HL-60/S4 treated with retinoic acid at 250 ng/mL for 4 days and 3 days (cell line): ENCODE measurements around the gene USP30.
"Not testable (repeated sequence)": the region's sequence is repeated elsewhere in the genome, so short reads cannot be mapped to it uniquely, and the experiment has no call there.

Experiments used
- in situ Hi-C: fragments of 300-500 bp; cut with MboI; formaldehyde crosslinking; loops from 2 replicates; pipeline ENCODE4 v1.7.0; 2022; ENCODE audit warnings: low sequenced_read_pairs

USP30 gene, protein sequence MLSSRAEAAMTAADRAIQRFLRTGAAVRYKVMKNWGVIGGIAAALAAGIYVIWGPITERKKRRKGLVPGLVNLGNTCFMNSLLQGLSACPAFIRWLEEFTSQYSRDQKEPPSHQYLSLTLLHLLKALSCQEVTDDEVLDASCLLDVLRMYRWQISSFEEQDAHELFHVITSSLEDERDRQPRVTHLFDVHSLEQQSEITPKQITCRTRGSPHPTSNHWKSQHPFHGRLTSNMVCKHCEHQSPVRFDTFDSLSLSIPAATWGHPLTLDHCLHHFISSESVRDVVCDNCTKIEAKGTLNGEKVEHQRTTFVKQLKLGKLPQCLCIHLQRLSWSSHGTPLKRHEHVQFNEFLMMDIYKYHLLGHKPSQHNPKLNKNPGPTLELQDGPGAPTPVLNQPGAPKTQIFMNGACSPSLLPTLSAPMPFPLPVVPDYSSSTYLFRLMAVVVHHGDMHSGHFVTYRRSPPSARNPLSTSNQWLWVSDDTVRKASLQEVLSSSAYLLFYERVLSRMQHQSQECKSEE

GRCh38 chr12:109052414-109053323 is at the start of gene USP30:
Gene USP30, plus strand, starts transcription at chr12:109052576. Its CDS starts 103 bp downstream, at chr12:109052679.
- in situ Hi-C loops: no loop called here

- in situ Hi-C loops: no loop called here
These were observed 48.4 kb upstream of the USP30 start for GRCh38 chr12:109004017-109004416.

GRCh38 chr12:109009766-109010165 is 42.6 kb upstream of the USP30 start:
- in situ Hi-C loops: no loop called here

DNA sequence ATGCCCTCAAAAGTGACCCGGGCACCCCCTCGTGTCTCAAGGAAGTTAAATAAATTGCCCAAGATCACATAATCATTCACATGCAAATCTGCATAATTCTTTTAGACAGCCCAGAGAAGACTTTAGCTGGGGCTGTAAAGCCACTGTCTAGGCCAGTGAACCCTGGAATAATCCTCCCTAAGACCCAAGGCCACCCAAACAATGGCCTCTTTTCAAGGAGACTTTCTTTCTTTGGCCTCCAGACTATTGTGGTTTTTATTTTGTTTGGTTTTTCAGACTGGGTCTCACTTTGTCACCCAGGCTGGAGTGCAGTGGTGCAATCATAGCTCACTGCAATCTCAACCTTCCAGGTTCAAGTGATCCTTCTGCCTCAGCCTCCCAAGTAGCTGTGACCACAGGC is 42.1 kb upstream of the USP30 start:
- in situ Hi-C loops: no loop called here

- in situ Hi-C loops: no loop called here
These were observed 37.2 kb upstream of the USP30 start for GRCh38 chr12:109014984-109015765.

GRCh38 chr12:109016016-109016415 is 36.4 kb upstream of the USP30 start:
- in situ Hi-C loops: no loop called here

- in situ Hi-C loops: no loop called here
These were observed 35.4 kb upstream of the USP30 start for GRCh38 chr12:109016978-109017377.

DNA sequence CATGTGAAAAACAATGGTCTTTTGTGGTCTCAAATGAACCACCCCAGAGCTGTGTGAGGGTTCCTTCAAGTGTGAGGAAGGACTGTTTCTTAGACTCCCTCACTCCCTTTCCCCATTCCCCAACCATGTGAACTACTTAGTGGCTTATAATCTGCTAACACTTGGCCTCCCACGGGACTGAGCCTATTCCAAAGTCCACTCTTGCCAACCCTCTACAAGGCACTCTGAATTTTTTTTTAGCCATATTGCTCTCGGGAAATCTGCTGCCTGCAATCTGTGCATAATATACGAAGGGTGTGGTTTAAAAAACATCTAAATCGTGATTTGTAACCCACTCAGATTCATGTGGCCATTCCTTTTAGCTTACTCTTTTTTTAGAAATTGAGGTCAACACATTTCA is 34.1 kb upstream of the USP30 start:
- in situ Hi-C loops: no loop called here

DNA sequence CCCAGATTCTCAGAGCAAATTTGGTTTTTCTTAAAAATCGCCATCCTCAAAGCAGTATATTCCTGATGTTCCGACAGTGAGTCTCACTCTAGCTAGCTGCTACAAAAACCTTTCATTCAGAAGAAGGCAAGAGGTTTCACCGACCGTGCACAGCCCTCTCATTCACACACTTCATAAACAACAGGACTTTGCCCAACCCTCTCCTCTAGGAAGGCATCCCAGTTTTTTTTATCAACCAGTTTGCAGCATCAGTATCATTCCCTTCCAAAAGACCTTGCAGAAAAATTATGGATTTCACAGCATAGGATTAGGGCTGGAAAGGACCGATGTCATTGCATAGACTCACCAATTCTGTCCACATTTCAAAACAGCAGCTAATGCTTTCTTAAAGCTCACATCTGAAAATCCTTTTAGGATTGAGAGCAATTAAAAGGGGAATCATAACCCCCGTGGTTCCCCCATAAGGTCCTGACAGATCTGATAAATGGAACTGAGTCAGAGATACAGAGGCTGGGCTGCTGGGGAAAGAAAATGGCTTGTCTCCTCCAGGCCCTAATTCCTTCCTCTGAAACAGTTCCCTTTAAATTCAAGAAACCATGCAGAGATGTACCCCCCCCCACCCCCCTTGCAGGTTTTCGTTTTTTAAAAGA is 32.1 kb upstream of the USP30 start:
- in situ Hi-C loops: no loop called here

DNA sequence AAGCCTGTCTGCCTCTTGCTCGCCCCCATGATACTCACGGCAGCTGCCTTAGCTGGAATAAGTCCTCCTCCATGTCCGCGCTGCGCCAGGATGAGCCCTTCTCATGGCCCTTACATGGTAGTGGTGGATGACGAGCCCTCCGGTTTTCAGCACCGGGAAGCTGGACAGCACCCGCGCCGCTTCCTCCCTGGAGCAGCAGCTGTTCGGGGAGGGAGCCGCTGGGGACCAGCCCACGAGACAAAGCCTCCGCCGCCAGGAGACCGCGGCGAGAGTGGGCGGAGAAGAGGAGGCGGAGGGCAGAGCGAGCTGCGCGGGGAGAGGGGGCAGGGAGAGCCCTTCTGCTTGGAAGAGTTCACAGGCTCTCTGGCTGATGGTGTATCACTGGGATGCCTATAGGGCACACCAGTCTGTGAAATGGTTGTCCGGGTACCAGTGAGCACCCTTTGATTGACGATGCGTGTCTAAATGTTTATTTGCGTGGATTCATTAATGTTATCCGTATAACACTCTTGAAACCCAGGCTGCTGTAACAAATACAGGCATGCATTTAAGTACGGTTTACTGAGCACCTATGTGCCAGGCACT is 31.5 kb upstream of the USP30 start, which contains the start of gene SVOP:
Gene SVOP, minus strand, starts transcription at position 273 of the 585 bp plus-strand sequence. Its CDS starts 200 bp downstream, at position 73.
- in situ Hi-C loops: no loop called here

- in situ Hi-C loops: no loop called here
These were observed 24.6 kb upstream of the USP30 start for GRCh38 chr12:109027767-109028166.

GRCh38 chr12:109028624-109029023 is 23.8 kb upstream of the USP30 start:
- in situ Hi-C loops: not testable (repeated sequence)

GRCh38 chr12:109029411-109029810 is 23.0 kb upstream of the USP30 start:
- in situ Hi-C loops: no loop called here

DNA sequence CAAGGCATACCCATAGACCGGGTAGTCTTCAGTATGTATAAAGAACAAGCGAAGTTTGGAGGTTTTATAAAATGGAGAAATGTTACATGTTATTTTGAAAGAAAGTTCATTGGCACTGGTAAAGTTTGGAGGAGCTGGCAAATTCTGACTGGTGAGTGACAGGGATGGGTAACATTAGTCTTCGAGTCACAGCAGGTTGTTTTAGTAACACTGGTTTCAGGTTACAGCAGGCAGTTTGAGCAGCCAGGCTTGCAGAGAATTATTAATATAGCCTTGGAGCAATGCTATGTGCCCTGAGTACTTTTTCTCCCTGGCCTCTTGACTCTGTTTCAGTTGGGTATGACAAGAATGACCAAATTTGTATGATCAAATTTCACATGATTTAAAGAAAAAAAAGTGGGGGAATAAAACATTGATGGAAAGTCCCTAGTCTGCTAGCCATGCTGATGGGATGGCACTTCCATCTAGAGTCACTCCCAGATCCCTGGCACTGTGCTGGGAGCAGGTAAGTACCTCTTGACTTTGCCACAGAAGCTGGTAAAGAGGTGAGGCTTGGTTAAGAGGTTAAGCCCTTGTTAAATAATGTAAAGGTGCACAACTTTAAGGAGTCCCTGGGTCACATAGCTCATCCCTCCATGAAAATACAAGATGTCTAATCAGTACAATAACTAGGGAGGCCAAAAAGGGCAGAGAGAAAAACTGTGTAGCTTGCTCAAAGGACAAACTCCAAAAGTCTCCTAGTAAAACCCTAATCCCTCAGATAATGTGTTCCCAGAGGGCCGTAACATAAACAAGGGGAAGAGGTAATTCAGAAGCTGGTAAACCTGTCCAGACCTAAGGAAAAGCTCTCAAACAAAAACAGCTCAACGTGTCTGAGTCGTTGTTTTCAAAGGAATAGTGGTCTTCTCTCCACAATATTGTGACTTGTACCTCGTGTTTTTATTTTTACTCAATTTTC is 18.9 kb upstream of the USP30 start:
- in situ Hi-C loops: no loop called here

- in situ Hi-C loops: no loop called here
These were observed 15.4 kb upstream of the USP30 start for GRCh38 chr12:109036975-109037374.

DNA sequence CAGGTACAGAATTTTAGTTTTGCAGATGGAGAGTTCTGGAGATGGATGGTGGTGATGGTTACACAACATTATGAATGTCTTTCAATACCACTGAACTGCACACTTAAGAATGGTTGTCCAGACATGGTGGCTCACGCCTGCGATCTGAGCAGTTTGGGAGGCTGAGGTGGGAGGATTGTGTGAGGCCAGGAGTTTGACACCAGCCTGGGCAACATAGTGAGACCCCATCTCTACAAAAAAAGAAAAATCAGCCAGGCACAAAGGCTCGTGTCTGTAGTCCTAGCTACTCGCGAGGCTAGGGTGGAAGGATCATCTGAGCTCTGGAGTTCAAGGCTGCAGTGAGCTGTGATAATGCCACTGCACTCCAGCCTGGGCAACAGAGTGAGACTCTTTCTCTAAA is 8.1 kb upstream of the USP30 start:
- in situ Hi-C loops: no loop called here

DNA sequence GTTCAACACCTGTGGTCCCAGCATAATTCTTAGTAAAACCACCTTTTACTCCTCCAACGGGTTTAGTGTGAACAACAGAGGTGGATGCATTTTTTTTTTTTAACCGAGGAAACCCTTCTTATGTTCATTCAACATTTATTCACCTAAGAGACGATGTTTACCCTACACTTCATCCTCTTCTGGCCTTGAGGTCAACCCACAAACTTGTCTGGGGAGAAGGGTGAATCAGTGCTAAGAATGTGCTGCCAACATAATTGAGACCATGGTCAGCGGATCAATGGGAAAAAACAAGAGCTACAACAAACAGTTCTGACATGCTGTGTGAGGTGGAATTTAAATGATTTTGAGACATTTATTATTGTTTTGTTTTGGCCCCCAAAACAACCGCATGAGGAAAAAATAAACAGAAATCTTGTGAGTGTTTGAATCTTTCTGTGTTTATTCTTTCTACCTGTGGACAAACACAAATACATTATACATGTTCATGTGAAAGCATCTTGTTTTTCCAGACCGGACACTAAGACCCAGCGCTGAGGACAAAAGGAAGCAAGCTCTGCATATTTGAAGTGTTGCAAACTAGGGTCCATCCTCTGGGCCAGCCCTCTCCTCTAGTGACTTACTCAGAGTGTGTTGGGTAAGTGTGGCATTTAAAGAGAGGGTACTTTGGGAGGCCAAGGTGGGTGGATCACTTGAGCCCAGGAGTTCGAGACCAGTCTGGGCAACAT is 5.1 kb upstream of the USP30 start:
- in situ Hi-C loops: no loop called here

DNA sequence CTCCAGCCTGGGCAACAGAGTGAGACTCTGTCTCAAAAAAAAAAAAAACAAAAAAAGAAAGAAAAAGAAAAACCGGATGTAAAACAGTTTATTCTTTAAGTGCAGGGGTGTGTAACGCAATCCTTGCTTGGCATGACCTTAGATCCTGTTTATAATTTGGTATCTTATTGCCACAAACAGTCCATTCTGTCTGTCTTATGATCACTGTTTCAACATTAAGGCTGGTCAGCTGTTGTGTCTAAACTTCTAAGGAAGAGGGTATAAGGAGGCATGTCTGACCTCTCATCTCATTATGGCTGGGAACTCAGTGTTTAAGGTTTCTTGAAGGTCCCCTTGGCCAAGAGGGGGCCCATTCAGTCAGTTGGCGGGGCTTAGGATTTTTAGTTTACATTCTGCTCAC is 3.7 kb upstream of the USP30 start:
- in situ Hi-C loops: not testable (repeated sequence)
